K562 (cell line): ENCODE measurements around the gene PRKACA. TPM values are rescaled to one million over a fixed set of nuclear protein-coding genes. Genes with fewer than 3 reads are reported as not detected.

Experiments used
- CSDE1 ChIP-seq, 2 experiments: fragments of 450-650 bp; IDR thresholded peaks; 2 replicates each; pipeline ENCODE4 v1.6.1; 2016; ENCODE audit warnings: mild to moderate bottlenecking in 1 of 2
- CTBP1 ChIP-seq: fragments of 450-650 bp; IDR thresholded peaks from 2 replicates; pipeline ENCODE4 v1.6.1; 2016; ENCODE audit warnings: borderline replicate concordance
- ELF1 ChIP-seq: fragments of 200-800 bp; sonication (Bioruptor generic); IDR thresholded peaks from 2 replicates; pipeline ENCODE4 v1.6.1; 2016; ENCODE audit warnings: missing genetic modification characterization, missing compliant biosample characterization
- HDAC3 ChIP-seq: fragments of 450-650 bp; IDR thresholded peaks from 2 replicates; pipeline ENCODE4 v1.6.1; 2018; ENCODE audit warnings: borderline replicate concordance, mild to moderate bottlenecking, moderate library complexity; ENCODE audit not compliant: partially characterized antibody
- HNRNPLL ChIP-seq: fragments of 200-400 bp; formaldehyde crosslinking; IDR thresholded peaks from 2 replicates; pipeline ENCODE4 v1.6.1; 2017; ENCODE audit warnings: low read length, low read depth, mild to moderate bottlenecking; ENCODE audit not compliant: poor library complexity, severe bottlenecking
- ID3 ChIP-seq, 2 experiments: fragments of 250-450 bp in 1 of 2; fragments of 450-650 bp in 1 of 2; sonication (Bioruptor Pico) in 1 of 2; IDR thresholded peaks; 2 replicates each; pipeline versions ENCODE4 v1.6.1 to v1.8.0; 2016 to 2021; ENCODE audit warnings: mild to moderate bottlenecking in 2 of 2, moderate library complexity in 2 of 2, missing compliant biosample characterization in 1 of 2, missing genetic modification characterization in 1 of 2
- KLF13 ChIP-seq: fragments of 450-650 bp; IDR thresholded peaks from 2 replicates; pipeline ENCODE4 v1.6.1; 2016; ENCODE audit warnings: missing genetic modification characterization, low read depth, mild to moderate bottlenecking, missing compliant biosample characterization, moderate library complexity, borderline replicate concordance
- NFATC3 ChIP-seq: fragments of 450-650 bp; IDR thresholded peaks from 2 replicates; pipeline ENCODE4 v1.6.1; 2017; ENCODE audit warnings: mild to moderate bottlenecking
- NR1H2 ChIP-seq: sonication (generic); formaldehyde crosslinking; IDR thresholded peaks from 2 replicates; pipeline ENCODE4 v1.4.0; 2020; ENCODE audit warnings: mild to moderate bottlenecking, missing genetic modification reagents
- PCBP1 ChIP-seq: fragments of 200-400 bp; formaldehyde crosslinking; IDR thresholded peaks from 2 replicates; pipeline ENCODE4 v1.6.1; 2018; ENCODE audit warnings: mild to moderate bottlenecking, low read depth, low read length; ENCODE audit not compliant: poor library complexity, severe bottlenecking
- PHB2 ChIP-seq: fragments of 450-650 bp; IDR thresholded peaks from 2 replicates; pipeline ENCODE4 v1.6.1; 2017; ENCODE audit warnings: low read depth
- RBM39 ChIP-seq: fragments of 200-400 bp; formaldehyde crosslinking; optimal IDR thresholded peaks from 2 replicates; pipeline ENCODE3; 2018; ENCODE audit warnings: low read depth, low read length
- STAG1 ChIP-seq: sonication (generic); formaldehyde crosslinking; IDR thresholded peaks from 2 replicates; pipeline ENCODE4 v1.5.0; 2020; ENCODE audit warnings: missing genetic modification reagents, borderline replicate concordance
- ZBTB8A ChIP-seq: fragments of 450-650 bp; IDR thresholded peaks from 2 replicates; pipeline ENCODE4 v1.6.1; 2018; ENCODE audit warnings: mild to moderate bottlenecking, moderate library complexity; ENCODE audit not compliant: partially characterized antibody
- ZC3H11A ChIP-seq: IDR thresholded peaks from 2 replicates; pipeline ENCODE4 v1.6.1; 2012; ENCODE audit warnings: low read depth, low read length, improper control_type of control experiment
- ZFP30 ChIP-seq: fragments of 250-450 bp; sonication (Bioruptor Pico); IDR thresholded peaks from 2 replicates; pipeline ENCODE4 v1.8.0; 2022; ENCODE audit warnings: moderate library complexity, mild to moderate bottlenecking, inconsistent platforms, borderline replicate concordance
- ZNF384 ChIP-seq: IDR thresholded peaks from 2 replicates; pipeline ENCODE4 v1.6.1; 2012; ENCODE audit warnings: low read depth, low read length, improper control_type of control experiment
- ZNF407 ChIP-seq: fragments of 450-650 bp; IDR thresholded peaks from 2 replicates; pipeline ENCODE4 v1.6.1; 2016; ENCODE audit warnings: low read depth
- ZNF764 ChIP-seq: fragments of 250-450 bp; sonication (Bioruptor Pico); IDR thresholded peaks from 2 replicates; pipeline ENCODE4 v1.4.0; 2020; ENCODE audit warnings: low read depth, mild to moderate bottlenecking, moderate library complexity
- ZNF780A ChIP-seq: fragments of 250-450 bp; sonication (Bioruptor Pico); IDR thresholded peaks from 2 replicates; pipeline ENCODE4 v1.5.0; 2021; ENCODE audit warnings: mild to moderate bottlenecking
- polyA plus RNA-seq, 8 experiments: library from polyadenylated mRNA; depleted of rRNA in 4 of 8; stranded (reverse) in 5 of 8; unstranded in 3 of 8; fragments of >200 nt; fragmentation: Nextera tagmentation in 2 of 8; fragmentation: Illumina TruSeq in 1 of 8; extraction: Ambion mirVana in 2 of 8; extraction: Trizol in 1 of 8; gene quantifications; 2 replicates each; pipeline versions ENCODE4 v1.2.1 to v1.2.3, GENCODE V29; 2011 to 2014; ENCODE audit warnings: inconsistent platforms in 1 of 8, missing spikeins in 1 of 8
- total RNA-seq, 7 experiments: library from RNA; depleted of rRNA in 6 of 7; stranded (reverse); fragments of >200 nt in 6 of 7; fragmentation: Illumina TruSeq in 2 of 7; extraction: Trizol in 2 of 7; gene quantifications; 2 replicates each; pipeline versions ENCODE4 v1.2.1 to v1.2.3, GENCODE V29; 2011 to 2021; ENCODE audit warnings: low replicate concordance in 1 of 7

Gene PRKACA
- total and polyA plus RNA-seq, 9 of the 15 experiments (the other 6 are each of a cell fraction or from before 2014, with no cell fraction given): 1.2 to 63.1 (median 13.0) TPM

GRCh38 chr19:14080887-14081796 lies 36.4 kb downstream of the PRKACA start (continued):
- no peak for TF ChIP-seq NR1H2
- no peak for TF ChIP-seq HDAC3
- TF ChIP-seq ZBTB8A: no peak
- peak; percentile 48 for TF ChIP-seq HNRNPLL
- TF ChIP-seq ID3 (CRISPR knock-in tag; IDR thresholded peaks at IDR 0.05): no peak
- TF ChIP-seq ID3 (tag; IDR thresholded peaks at IDR 0.05): no peak
- no peak for TF ChIP-seq PHB2
- TF ChIP-seq STAG1 (CRISPR knock-in tag): no peak
- TF ChIP-seq NFATC3: no peak
- TF ChIP-seq CTBP1: peak; percentile 32
- no peak for TF ChIP-seq ZC3H11A
- no peak for TF ChIP-seq CSDE1 (IDR thresholded peaks at IDR 0.05)
- no peak for TF ChIP-seq ZFP30 (CRISPR knock-in tag)
- TF ChIP-seq ZNF764: no peak
- TF ChIP-seq RBM39: no peak
- TF ChIP-seq ELF1: peak; percentile 98
- TF ChIP-seq ZNF384: peak; percentile 73
- no peak for TF ChIP-seq ZNF407
- no peak for TF ChIP-seq ZNF780A
- no peak for TF ChIP-seq PCBP1
- peak; percentile 93 for TF ChIP-seq KLF13
